GM18499 (cell line): Measurements from ENCODE around the gene ELMOD1.
"Not testable (repeated sequence)": the region's sequence is repeated elsewhere in the genome, so short reads cannot be mapped to it uniquely, and the experiment has no call there.

Experiments used
- ATAC-seq: cut with Tn5 transposase; IDR thresholded peaks from one replicate; pipeline ENCODE4 v1.9.1; 2021; ENCODE audit warnings: moderate number of reproducible peaks; ENCODE audit not compliant: insufficient read depth, unreplicated experiment

ELMOD1 gene

GRCh38 chr11:107590460-107591377 lies at the start of gene ELMOD1:
ELMOD1 (plus strand) TSS chr11:107591147; CDS start chr11:107618190, 27,043 bp downstream.
- ATAC-seq = no peak

- no peak for ATAC-seq
Measured at GRCh38 chr11:107545101-107545514, 45.8 kb upstream of the ELMOD1 start.

DNA sequence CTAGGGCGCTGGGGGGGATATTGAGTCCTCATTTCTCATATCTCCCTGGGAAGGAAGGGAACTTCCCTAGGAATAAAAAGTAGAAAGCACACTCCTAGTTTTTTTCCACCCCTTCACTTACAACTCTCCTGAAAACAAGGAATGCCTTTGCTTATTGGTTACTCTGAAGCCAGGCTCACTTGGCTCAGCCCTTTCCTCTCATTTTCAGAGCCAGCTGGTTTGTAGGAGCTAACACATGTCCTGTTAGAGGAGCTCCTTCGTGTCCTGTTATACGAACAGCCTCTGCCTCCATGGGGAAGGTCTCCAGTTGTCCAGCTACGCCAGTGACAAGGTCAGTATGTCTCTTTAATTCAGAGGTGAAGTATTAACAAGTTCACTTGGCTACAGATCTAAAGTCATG lies 43.0 kb upstream of the ELMOD1 start:
- ATAC-seq = no peak

DNA sequence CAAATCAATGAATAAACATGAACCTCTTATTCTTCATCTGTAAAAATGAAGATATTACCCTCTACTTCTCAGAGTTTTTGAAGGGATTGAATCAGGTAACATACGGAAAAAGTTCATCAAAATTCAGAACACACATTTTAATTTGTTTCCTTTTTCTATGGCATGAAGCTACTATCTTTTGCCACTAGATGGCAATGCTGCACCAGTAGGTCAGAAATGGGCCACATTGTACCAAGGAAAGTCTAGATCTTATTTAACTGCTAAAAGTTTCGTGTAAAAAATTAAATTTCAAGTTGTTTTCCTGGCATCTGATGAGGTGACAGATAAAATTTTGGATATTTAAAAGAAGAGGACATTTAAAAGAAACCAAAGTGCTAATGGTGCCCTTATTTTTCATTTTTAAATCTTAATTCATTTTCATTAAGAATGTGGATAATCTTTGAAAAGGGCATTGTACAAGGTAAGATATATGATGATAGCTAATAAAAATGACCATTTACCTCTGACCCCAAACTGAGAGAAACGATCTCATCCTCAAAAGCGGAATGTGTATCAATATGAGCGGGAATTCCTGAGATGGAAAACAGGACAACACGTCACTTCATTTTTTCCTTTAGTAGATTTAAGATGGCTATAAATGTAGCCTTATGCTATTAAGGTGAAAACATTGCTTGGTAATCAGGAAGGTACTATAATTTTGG lies 41.5 kb upstream of the ELMOD1 start:
- no peak for ATAC-seq

DNA sequence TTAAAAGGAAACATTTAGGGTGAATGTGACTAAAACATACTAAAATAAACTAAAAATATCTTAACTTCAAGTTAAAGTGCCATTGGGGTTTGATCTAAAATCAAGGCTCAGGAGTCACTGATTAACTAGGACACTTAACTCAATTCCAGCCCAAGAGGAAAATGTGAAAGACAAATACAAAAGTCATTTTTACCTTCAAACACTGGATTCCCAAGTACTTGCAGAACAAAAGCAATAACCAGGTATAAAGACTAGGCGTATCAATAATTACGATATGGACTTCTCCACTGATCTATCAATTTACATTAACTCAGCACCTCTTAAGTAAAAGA lies 41.0 kb upstream of the ELMOD1 start:
- no peak for ATAC-seq

DNA sequence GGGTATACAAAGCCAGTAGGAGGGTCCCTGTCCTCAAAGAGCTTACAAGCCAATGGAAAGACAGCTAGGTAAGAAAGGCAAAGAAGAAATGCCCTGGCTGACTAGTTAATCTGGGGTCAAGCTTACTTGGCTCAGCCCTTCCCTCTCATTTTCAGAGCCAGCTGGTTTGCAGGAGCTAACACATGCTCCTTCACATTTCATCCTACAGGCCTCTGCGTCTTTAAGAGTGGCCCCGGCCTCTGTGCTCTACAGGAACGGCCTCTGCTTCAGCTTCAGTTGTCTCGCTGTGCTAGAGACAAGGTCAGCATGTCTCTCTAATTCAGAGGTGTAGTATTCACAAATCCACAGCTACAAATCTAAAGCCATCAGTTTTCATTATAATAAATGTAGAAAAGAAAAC lies 40.6 kb upstream of the ELMOD1 start:
- no peak for ATAC-seq

DNA sequence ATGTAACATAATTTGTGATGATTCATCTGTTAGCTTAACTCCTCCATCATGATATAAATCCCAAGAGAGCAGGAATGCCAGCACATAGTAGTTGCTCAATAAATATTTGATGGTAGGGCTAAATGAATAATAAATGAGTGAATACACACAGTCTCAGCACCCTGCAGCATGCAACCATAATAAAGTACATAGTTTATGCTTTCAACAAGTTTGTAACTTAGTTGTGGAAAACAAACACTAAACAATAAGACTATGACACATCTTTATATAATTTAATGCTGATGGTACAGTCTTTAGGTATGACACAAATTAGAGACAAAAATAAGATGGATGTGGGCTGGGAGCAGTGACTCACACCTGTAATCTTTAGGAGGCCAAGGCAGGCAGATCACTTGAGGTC lies 29.3 kb upstream of the ELMOD1 start:
- ATAC-seq = no peak

- no peak for ATAC-seq
Measured at GRCh38 chr11:107562647-107563208, 28.2 kb upstream of the ELMOD1 start.

DNA sequence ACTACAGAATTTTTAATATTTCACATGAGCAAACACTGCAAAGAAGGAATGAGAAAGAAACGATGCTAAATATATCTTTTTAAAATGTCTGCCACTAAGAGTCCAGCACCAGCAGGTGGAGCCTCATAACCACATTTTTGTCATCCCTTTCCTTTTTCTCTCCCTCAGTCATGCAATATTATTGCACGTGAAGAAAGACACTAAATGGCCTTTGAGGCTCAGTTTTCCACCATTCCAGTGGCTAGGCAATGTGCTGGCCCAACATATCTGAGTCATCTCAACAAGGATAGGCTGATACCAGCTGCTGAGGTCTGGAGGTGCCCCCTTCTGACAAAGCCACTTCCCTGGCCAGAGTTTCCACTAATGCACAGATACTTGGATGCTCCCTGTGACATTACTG lies 27.2 kb upstream of the ELMOD1 start:
- ATAC-seq = peak; percentile 37

GRCh38 chr11:107564877-107565218 lies 26.1 kb upstream of the ELMOD1 start:
- ATAC-seq = no peak

- ATAC-seq = peak; percentile 47
Measured at GRCh38 chr11:107565219-107565937, 25.6 kb upstream of the ELMOD1 start, which contains the start of gene ALKBH8. ALKBH8 (minus strand) TSS chr11:107565735; CDS start chr11:107560893, 4,842 bp downstream.

DNA sequence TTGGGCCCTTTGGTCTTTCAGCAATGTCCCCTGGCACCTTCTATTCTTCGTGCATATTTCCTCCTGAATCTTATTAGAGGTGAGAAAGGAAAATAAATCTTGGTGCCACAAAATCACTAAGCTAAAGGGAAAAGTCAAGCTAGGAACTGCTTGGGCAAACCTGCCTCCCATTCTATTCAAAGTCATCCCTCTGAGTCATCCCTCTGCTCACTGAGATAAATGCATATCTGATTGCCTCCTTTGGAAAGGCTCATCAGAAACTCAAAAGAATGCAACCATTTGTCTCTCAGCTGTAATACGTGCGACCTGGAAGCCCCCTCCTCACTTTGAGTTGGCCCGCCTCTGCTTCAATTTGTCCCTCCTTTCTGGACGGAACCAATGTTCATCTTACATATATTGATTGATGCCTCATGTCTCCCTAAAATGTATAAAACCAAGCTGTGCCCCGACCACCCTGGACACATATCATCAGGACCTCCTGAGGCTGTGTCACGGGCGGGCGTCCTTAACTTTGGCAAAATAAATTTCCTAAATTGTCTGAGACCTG lies 24.9 kb upstream of the ELMOD1 start:
- not testable (repeated sequence) for ATAC-seq

- ATAC-seq = no peak
Measured at GRCh38 chr11:107566569-107566968, 24.4 kb upstream of the ELMOD1 start.

DNA sequence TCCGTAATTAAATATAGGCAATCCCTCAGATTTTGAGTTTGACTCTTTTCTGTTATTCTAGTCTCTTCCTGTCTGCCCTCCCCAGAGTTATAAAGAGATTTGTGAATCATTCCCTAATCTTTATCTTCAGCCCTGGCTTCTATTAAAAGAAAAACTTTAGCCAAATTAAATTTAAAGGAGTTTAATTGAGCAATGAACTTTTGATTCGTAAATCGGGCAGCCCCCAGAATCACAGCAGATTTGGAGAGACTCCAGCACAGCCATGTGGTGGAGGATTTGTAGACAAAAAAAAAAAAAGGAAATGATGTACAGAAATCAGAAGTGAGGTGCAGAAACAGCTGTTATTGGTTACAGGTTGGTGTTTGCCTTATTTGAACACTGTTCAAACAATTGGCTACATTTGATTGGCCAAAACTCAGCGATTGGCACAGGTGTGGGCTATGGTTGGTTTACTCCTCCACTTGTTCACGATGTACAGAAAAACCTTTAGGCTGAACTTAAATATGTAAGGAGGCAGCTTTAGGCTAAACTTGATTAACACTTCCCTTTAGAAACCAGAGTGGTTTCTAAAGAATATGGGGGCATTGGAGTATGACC lies 23.1 kb upstream of the ELMOD1 start:
- peak; percentile 20 for ATAC-seq

DNA sequence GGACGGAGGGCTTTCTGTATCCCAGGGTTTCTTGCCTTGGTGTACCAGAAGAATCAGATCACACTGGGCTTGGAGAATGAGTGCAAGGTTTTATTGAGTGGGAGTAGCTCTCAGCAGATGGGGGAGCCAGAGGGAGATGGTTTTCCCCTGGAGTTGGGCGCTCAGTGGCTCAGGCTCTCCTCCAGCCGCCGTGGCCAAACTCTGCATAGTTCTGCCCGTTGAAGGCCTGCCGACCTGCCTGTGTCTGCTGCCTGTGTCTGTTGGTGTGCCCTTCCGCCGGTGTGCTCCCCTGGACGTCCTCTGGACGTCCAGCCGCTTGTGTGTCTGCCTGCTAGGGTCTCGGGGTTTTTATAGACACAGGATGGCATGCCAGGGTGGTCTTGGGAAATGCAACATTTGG lies 20.9 kb upstream of the ELMOD1 start:
- ATAC-seq = no peak

- no peak for ATAC-seq
Measured at GRCh38 chr11:107573438-107573837, 17.5 kb upstream of the ELMOD1 start.

DNA sequence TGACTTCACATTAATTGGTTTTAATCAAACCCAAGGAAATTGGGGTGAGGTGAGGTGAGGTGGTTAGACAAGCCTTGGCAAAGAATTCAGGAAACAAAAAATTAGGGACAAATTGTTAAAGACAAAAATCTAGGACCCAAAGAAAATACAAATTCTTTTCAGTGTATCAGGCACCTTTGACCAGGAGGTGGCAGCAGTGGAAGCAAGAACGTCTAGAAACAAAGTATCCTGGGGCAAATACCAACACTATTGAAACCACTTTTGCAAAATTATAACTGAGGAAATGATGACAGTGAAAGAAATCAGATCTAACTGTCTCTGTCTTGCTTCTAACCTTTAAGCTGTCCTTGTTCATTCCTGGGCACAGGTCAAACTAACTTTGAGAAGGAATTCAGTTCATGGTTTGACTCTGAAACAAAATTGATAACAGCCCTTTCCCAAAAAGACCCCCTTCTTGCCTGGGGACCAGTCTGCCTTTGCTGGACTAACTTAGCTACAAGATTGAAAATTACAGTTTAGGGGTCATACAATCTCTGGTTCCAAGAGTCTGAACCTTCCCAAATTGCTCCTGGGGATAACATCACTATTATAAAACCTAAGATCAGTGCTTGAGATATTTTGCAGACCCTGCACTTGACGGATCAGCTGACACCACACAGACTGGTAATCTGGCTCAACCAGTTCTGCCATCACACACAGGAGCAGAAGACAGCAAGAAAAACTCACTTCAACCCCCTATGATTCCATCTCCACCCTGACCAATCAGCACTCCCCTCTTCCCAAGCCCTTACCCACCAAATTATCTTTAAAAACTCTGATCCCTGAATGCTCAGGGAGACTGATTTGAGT lies 14.2 kb upstream of the ELMOD1 start:
- ATAC-seq = not testable (repeated sequence)

GRCh38 chr11:107577346-107577711 lies 13.6 kb upstream of the ELMOD1 start:
- no peak for ATAC-seq

GRCh38 chr11:107579169-107579568 lies 11.8 kb upstream of the ELMOD1 start:
- not testable (repeated sequence) for ATAC-seq
